NCI-H1694 treated with DMSO at 0.1 percent for 48 hours (cell line): Measurements from ENCODE around the gene ANO2.

Experiments used
- DNase-seq: peaks from one replicate; lab custom pipeline; 2025; lab: John Stamatoyannopoulos, UW

Gene ANO2

DNA sequence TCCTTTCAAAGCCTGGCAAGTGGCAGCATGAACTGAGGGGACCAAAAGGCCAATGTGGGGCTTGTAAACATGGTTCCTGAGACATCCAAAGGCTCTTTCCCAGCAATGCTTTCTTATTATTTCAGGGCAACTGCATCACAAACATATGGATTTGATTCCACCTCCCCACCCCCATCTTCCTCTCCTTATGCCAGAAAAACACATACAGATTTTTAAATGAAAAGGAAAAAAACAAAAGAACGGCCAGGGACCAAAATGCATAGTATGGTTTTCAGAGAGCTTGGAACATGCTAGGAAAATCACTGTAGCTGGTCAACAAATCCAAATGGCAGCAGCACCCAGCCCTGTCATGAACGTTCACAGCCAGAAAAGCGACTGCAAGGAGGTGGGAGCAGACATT lies 167.6 kb downstream of the ANO2 start:
- DNase-seq: no peak

DNA sequence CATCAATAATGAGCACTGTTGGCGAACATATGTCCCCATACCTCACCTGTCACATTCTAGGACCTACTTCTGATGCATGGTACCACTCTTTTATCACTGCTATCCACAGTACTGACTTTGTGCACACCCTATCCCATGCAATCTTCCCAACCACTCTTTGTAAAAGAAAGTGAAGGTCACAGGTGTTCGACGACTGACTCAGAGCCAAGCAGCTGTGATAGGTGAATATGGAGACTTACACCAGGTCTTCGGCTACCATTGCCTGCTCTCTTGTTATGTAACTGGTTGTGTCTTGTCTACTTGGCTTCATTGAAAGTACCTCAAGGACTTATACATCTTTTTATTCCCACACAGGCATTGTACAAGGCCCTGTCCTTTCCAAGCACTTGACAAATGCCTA lies 169.0 kb downstream of the ANO2 start:
- no peak for DNase-seq

DNA sequence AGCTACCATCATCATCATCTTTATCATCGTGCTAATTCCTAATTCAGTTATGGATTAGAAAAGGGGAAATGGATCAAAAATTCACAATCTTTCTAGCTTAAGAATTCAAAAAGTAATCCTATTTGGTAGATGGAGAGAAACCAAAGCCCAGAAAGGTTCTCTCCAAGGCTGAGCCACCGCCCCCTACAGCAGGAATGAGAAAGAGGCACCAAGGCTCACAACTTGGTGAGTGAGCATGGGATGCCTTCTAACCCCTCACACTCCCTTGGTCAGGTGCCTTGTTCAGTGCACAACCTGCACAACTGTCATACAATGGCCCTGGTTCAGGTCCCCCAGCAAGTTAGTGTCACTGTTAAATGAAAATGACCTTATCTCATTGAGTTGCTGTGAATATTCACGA lies 171.5 kb downstream of the ANO2 start:
- DNase-seq: no peak

DNA sequence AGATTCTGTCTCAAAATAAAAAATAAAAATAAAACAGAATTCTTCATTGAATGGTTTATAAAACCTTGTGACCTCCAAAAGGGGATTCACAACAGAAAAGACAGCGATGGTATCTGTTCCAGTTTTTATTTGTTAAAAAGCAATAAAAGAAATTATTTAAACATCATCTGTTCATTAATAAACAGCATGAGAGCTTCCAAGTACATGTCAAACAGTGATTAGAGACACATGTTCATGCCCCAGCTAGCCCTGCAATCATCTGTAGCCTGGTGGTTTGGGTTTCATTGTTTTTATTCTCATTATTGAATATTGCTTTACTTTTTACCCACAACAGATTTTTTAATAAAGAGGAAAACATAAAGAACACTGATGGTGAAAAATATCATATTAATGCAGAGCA lies 173.3 kb downstream of the ANO2 start:
- no peak for DNase-seq

DNA sequence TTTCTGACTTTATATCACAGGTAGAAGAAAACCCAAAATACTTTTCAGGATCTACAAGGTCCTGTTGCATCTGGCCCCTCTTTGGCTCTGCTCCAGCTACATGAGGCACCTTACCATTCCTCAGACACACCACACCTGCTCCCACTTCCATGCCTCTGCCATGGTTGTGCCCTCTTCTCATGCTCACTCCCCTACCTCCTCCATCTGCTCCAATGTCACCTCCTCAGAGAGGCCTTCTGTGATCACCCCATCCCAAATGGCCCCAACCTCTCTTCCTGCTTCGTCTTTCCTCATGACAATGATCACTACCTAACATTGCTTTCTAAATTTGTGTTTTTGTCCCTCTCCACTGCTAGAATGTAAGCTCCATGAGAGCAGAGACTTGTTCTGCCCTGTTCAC lies 174.3 kb downstream of the ANO2 start:
- DNase-seq: no peak

DNA sequence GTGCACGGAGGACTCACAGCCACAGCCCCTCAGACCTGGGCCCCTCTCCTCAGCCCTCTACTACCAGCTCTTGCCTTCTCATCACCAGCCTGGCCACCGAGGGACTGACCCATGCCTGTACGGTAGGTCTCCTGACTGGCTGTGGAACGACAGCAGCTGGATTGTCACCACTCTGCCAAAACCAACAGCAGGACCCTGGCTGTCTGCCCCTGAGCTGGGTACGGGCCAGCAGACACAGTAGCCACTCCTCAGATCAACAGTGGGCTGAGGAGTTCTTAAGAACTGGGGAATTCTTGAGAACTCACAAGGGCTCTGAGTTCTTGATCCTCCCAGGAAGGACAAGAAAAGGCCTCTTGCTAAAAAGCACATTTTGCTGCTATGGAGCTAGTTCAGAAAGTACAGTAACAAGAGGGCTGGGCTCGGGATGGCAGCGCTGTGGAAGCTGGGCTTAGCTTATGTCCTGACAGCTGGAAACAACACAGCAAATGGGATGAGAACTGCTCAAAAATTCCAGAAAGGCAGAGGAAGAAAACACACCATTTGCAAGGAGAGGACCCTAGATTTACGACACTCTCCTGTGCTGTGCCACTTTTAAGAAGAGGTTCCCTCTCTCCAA lies 176.4 kb downstream of the ANO2 start:
- no peak for DNase-seq

DNA sequence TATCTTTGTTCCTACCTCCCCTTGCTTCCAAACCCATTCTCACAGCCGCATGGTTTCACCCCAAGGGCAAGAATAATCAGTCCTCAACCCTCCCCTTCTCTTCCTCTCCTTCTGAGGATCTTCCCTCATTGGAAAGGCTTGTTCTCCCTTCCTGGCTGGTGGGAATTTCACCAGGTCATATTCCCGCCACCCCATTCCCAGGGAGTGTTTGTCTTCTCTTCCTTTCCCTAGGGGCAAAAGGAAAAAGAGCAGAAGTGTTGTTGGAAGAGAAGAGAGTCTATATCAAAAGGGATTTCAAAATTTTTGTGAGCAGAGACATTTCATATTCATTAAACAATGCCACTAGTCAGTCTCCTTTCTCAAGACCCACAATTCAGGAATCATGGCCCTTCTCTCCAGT lies 176.9 kb downstream of the ANO2 start:
- no peak for DNase-seq

DNA sequence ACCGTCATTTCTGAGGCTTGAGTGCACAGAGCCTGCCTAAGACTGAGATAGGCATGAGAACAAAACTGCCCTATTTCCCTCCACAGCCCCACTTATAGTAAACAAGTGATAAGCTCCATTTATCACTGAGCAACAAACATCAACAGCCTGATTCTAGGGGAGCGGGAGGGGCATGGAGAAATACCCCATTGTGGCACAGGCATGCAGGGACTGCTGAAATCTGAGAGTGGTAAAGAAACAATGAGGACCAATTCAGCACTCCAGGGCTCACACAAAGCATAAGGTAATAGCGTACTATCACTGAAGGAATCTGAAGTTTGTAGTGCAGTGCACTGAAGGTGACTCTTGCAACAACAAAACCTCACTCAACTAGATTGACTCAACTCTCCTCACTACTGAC lies 186.7 kb downstream of the ANO2 start:
- DNase-seq: no peak

DNA sequence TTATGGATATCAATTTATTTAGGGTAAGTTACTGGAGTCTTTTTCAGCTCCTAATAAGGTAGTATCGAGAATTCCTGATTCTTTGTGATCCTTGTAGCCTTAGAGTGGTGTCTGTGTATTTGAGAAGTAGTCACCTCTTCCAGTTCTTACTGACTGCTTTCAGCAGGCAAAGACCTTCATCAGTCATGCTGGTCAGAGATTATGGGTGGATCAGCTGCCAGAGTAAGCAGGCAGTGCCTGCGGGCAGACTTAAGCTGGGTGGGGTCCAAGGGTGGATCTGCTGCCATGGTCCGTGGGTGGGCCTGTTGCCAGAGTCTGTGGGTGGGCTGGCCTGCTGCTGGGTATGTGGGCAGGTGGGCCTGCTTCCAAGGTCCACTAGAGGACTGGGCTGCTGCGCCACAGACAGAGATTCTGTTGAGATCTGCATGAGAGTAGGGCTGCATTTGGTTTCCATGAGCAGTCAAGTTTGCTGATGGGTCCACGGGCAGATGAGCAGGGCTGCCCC lies 188.7 kb downstream of the ANO2 start:
- no peak for DNase-seq

DNA sequence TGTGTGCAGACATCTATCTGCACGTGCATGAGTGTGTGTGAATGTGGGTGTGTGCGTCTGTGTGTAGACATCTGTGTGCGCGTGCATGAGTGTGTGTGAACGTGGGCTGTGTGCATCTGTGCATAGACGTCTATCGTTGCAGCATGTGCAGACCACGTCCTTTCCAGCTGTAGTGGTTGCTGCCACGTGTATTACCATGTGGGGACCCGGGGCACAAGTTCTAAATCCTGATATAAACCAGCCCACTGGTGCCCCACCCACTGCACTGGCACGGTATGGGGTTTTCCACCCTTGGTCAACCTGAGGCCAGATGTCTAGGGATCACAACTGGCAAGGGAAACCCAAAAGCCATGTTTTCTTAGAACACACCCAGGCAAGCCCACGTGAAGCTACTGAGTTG lies 197.0 kb downstream of the ANO2 start:
- DNase-seq: no peak

DNA sequence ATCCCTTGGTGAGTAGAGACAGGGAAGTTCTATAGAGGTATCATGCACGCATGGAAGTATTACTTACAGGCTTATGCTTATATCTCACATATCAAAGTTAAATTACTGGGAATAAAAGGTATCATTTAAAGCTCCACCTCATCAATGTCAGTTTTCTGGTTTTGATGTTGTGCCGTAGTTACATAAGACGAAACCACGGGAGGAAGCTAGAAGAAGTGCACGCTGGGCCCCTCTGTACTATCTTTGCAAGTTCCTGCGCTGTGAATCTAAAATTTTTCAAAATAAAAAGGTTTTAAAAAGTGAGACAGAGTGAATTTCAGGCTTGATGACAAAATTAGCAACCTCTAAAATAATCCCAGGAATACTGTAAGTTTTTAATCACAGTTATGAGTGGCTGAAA lies 198.1 kb downstream of the ANO2 start:
- DNase-seq: no peak

DNA sequence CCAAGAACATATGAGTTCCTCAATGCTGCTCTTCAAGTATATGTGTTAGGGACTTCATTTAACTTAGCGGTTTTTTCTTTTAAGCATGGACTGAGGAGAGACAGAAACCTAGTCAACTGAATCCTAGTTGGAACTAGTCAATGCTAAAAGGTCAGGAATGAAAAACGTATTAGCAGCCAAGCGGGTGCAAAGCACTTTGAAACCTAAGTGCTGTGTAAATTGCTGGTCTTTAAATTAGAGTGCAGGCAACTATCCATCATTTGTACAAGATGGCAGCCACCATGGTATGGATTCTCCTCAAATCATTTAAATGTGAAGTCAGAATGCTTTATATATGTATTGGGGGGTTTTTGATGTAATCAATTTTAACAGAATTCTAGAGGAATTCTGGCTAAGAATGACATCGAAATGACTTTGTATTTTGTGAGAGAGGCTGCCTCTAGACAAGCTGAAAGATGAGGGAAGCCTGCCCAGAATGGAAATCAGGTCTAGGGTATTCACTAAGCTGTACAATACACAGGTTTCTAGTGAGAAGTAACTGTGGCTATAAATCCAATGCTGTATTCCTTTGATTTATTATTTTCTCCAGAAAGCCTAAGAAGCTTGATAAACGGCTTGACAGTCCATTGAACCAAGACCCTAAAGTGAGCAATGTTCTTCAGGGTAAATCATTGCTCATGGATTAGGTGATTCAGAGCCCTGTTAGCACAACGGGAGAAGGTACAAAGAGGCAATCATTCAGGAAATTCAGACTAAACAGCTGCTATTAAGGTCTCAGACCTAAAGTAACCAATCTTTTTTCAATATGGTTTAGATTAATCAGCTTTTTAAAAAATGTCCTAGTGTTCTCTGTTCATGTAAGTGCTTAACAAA lies 198.8 kb downstream of the ANO2 start:
- DNase-seq: no peak

DNA sequence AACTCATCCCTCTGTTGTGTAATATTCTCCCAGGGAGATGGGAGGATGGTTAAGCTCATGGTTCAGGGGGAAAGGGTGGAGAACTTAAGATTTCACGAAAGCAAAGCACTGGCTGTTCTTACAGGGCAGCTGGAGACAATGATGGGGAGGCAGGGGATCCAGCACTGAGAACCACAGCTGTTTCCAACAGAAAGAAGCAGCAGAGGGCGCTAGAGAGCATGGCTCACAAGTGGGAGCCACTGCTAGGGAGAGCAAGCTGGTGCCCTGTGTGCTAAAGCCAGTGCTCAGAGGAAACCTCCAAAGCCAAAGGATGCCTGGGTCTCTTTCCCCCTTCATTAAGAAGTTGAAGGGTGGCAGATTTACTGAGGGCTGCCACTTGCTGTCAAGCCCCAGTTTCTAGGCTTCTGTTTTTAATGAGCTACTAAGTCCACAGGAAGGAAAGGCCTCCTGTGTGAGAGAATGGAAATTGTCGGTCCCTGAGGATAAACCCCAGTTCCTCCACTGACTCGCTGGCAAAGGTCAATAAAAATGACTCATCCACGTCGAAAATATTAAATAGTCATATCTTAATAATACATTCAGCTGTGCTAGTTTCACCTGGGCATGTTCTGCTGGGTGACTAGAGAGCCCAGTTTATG lies 199.7 kb downstream of the ANO2 start:
- peak; percentile 23 for DNase-seq

DNA sequence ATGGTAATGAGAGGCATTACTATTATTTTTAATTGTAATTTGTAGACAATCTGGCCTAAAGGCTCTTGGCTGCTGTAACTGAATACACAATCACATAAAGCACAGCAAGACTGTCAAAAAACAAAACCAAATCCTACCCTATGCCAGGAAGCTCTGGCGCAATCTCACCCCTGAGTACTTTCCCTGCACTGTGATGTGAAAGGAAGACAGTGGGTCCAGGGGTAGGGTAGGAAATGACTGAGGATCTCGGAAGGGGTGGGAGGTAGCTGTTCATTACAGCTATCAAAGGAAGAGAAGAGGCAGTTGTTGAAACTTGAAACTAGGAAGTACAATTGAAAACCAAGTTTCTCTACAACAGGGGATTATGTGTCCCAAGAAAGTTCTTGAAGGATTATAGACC lies 202.8 kb downstream of the ANO2 start:
- DNase-seq: no peak

DNA sequence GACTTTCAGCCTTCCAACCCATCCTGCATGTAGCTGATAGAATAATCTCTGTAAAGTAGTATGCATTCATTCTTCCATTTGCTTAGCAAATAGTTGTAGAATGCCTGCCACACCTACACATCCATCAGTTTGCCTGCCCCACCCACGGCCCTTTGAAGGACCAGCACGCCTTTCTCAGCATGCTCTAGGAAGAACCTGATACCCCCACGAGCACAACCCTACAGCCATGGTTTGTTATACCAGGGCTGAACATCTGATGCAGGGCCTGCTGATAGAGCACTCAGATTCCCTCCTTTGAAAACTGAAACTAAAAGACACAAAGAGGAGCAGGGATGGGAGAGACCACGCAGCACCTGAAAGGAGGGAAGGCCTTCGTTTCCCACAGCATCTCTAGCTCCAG lies 205.1 kb downstream of the ANO2 start:
- no peak for DNase-seq

DNA sequence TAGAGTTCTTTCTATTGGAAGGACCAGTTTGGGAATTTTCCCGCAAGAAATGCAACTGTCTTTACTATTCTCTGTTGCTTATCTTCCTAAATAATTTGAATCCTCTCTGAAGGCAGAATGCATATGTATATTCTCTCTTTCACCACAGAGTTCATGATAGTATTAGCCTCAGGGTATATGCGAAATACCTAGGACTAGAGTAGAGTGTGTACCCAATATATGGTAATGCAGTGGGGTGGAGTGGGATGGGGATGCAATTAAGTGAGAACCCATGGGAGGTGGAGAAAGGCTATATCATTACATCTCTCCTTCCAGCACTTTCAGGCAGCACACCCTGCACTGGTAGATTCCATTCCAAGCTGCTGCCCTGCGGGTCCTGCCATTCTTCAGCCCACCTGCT lies 207.3 kb downstream of the ANO2 start:
- no peak for DNase-seq

DNA sequence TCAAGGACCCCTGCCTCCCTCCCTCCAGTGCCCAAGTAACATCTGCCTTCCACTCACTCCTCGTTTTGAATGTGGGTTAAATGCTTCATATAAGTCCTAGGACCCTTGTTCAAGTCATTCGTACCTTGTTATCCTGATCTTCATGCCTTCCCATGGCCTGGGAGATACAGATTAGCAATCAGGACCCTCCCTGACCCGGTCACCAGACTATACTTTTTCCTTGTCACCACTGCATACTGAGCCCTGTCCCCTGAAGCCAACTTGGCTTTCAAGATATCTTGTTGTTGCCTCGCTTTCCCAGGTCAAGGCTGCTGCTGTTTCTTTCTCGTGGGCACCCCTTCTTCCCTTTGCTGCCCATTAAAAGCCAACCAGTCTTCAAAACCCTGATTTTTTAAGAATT lies 208.5 kb downstream of the ANO2 start:
- no peak for DNase-seq

DNA sequence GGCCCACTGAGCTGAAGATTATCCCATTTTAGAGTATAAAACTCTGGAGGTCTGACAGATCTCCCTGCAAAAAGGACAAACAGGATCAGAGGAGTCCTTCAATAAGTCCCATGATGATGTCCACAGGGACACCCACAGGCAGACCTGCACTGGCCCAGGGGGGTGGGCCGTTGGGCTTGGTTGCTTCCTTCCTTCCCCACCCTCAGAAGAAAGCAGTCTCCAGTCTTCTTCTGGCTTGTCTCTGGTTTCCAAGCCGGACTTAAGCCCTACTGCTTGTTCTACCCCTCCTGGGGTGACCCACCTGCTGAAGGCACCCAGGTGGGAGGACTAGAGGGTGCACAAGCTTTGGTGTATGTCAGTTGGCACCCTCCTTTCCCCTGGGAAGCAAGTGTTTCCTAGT lies 209.0 kb downstream of the ANO2 start:
- DNase-seq: no peak

DNA sequence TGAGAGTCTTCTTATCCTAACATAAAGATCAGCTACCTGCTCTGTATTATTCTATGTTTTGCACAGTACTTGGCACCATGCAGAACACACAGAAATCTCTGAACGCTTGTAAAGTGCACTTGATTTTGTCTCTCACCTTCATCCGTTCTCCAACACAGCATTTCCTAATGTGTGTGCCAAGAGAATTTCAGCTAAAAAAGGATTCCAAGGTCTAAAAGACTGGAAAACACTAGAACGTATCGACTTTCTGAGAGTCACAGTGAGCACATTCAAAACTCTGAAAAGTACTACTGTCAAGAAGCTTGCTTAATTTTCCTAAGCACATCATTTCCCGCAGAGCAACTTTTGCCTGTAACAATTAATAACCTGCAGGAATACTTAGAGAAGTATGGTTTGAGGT lies 211.1 kb downstream of the ANO2 start:
- no peak for DNase-seq

DNA sequence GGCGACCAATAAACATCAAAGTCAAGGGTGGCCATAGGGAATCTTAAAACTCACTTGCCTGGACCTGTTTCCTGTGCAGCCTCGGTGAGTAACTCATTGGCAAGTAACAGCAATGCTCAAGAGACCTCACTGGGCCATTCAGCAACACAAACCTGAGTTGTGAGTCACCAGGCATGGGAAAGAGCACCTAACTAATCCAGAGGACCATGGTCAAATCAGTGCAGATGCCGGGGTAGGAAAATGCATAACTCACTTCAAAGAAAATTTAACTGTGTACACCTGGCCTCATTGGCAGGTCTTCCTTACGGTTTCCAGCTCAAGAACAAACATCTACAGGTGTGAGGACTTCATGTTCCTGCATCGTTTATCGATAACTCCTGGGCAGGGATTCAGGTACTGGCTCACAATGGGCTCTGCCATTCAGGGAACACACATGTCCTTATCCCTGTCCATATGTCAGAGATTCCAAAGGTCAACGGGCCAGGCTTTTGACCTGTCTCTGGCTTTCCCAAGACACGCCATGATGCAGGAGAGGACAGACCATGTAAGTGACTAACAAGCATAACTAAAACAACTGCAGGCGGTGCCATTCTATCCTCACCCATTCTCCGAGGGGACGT lies 211.8 kb downstream of the ANO2 start:
- no peak for DNase-seq

DNA sequence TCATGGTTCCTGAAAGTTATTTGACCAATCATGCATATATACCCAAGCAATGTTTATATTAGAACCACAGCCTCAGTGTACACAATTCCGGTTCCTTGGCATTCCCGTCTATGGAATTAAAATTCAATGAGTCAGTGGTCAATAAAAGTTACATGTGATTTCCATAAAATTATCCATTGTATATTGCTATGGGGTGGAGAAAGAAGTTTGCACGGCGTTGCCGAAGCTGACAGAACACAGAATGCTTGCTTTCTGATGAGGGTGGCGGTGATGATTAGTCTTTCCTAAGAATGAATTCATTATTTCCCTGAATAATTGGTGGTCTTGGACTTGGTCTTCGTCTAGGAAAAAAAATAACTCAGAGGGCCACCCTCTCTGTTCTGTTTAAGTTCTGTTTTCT lies 214.1 kb downstream of the ANO2 start:
- no peak for DNase-seq

DNA sequence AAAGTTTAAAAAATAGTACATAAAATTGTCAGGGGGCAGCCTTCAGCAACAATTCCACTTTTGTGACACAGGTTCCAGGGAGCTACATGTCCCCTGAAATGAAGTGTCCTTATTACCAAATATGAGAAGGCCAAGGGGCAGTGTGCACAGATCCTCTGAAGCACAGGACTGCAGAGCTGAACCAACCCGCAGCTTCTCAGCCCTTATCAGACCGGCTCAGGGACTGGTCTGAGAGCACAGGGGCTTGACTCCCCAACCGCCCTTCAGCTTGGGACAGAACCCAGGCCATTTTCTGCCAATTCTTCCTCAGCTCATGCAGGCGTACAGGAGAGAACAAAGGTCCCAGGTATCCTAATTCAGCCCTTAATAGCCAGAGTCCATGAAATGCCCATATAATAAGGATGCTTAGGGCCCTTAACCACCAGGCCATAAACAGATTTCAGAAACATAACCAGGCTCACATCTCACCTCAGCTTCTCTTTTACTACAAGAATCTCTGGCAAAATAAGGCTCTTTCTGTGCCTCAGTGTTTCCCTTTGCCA lies 221.3 kb downstream of the ANO2 start:
- no peak for DNase-seq
